Ectodermal cell (in vitro differentiated cells): ENCODE data around the gene SV2C.

ENCODE experiments used
- H3K27ac ChIP-seq: 2 replicates; pipeline ENCODE4 v1.7.0; 2013; ENCODE audit warnings: mild to moderate bottlenecking, low read depth, low read length; ENCODE audit not compliant: insufficient read depth, poor library complexity, severe bottlenecking
- H3K27me3 ChIP-seq: 2 replicates; pipeline ENCODE4 v1.7.0; 2013; ENCODE audit warnings: mild to moderate bottlenecking, low read length; ENCODE audit not compliant: insufficient read depth, control insufficient read depth, poor library complexity, severe bottlenecking
- H3K36me3 ChIP-seq: one replicate; pipeline ENCODE4 v1.7.0; 2013; ENCODE audit warnings: low read length; ENCODE audit not compliant: control insufficient read depth, insufficient read depth
- H3K4me1 ChIP-seq: one replicate; pipeline ENCODE4 v1.7.0; 2013; ENCODE audit warnings: low read length; ENCODE audit not compliant: control insufficient read depth, insufficient read depth
- H3K4me3 ChIP-seq: 2 replicates; pipeline ENCODE4 v1.7.0; 2013; ENCODE audit warnings: low read depth, low read length, control low read depth; ENCODE audit not compliant: insufficient read depth
- H3K9me3 ChIP-seq: 2 replicates; pipeline ENCODE4 v1.7.0; 2013; ENCODE audit warnings: mild to moderate bottlenecking, low read length, moderate library complexity; ENCODE audit not compliant: control insufficient read depth
- WGBS, 2 experiments: methylation state at CpG; one replicate each; pipeline ENCODE4 v1.1.7; 2013; ENCODE audit warnings: missing lambda C conversion rate in 2 of 2; 5-methylcytosine and 5-hydroxymethylcytosine counted together

Gene SV2C

GRCh38 chr5:76099756-76100155 is 16.6 kb downstream of the SV2C start:
- WGBS, 2 experiments: no CpG with 5 or more reads among the region's 1 CpG
- H3K4me3 ChIP-seq: no peak overlapping the region

GRCh38 chr5:76104027-76104426 is 20.8 kb downstream of the SV2C start:
- no peaks in the 10 kb centered on the region for H3K36me3 ChIP-seq
- WGBS, 2 experiments: 0 to 8% methylated on average over 2 of the region's 2 CpGs
- H3K9me3 ChIP-seq: no peaks in the 10 kb centered on the region
- H3K4me3 ChIP-seq: no peak overlapping the region
- no peak overlapping the region for H3K27ac ChIP-seq
- H3K27me3 ChIP-seq: no peaks in the 10 kb centered on the region
- H3K4me1 ChIP-seq: no peaks in the 10 kb centered on the region

More at GRCh38 chr5:76099756-76100155, 16.6 kb downstream of the SV2C start:
- Histone ChIP-seq H3K27ac (no peak overlapping the region), H3K27me3 (no peaks in the 10 kb centered on the region), H3K4me1 (no peaks in the 10 kb centered on the region), H3K36me3 (no peaks in the 10 kb centered on the region), H3K9me3 (no peaks in the 10 kb centered on the region)

GRCh38 chr5:76106149-76106548 is 23.0 kb downstream of the SV2C start:
- 79 to 84% methylated on average over 3 of the region's 3 CpGs for WGBS, 2 experiments
- Histone ChIP-seq H3K4me1 (no peaks in the 10 kb centered on the region), H3K9me3 (no peaks in the 10 kb centered on the region), H3K27ac (no peak overlapping the region), H3K27me3 (no peaks in the 10 kb centered on the region), H3K36me3 (no peaks in the 10 kb centered on the region), H3K4me3 (no peak overlapping the region)

DNA sequence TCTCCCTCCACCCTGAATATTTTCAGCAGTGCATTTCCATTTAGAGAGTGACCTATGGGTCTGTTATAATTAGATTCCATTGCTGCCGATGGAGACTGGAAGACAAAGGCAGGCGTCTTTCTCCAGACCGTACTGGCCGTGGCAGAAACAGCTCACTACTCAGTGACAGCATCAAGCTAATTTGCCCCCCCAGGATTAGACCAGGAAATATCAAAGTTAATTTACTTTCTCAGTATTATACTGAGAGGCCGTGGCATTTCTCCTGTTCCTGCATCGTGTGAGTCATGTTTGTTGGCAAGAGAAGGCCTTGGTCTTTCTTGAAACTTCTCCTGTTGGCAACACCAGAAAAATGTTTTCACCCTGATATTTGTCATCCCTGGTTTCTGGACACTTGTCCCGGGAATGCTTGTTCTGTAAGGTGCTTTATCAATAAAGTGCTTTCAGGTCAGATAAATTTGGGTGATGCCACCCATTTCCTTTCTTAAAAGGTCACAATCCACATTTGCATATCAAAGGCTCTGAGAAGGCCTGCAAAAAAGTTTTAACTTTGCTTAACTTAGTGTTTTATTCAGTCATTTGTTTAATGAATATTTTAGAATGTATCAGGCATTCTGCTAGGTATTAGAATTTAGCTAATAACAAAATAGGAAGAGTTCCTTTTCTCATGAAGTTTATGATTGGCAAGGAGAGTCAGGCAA is 28.4 kb downstream of the SV2C start:
- Histone ChIP-seq H3K4me1 (peaks cover 29% of the 10 kb centered on the region), H3K27ac (no peak overlapping the region), H3K9me3 (no peaks in the 10 kb centered on the region), H3K4me3 (no peak overlapping the region), H3K36me3 (no peaks in the 10 kb centered on the region), H3K27me3 (no peaks in the 10 kb centered on the region)
- WGBS, 2 experiments: 73 to 78% methylated on average over 7 of the region's 7 CpGs

DNA sequence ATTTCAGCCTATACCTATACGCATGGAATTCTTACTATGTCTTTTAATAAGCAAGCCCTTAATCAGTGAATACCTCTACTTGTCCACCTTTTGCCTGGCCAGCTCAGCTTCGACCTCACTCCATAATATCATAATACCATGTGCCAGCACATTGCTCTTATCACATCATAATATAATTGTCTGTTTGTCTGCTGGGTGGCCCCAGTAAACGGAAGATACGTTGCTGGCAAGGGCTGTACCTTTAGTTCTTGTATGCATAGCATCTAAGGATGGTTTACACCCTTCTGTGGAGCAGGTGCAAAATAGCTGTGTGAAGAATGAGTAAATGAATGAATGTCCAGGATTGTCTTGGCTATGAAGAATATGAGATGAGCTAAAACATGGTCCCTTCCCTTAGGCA is 29.9 kb downstream of the SV2C start:
- no peak overlapping the region for H3K4me3 ChIP-seq
- WGBS, 2 experiments: 93 to 94% methylated on average over 4 of the region's 4 CpGs
- no peaks in the 10 kb centered on the region for H3K27me3 ChIP-seq
- H3K36me3 ChIP-seq: no peaks in the 10 kb centered on the region
- H3K4me1 ChIP-seq: peaks cover 29% of the 10 kb centered on the region
- H3K9me3 ChIP-seq: no peaks in the 10 kb centered on the region
- H3K27ac ChIP-seq: no peak overlapping the region

GRCh38 chr5:76114179-76114851 is 31.1 kb downstream of the SV2C start:
- H3K4me3 ChIP-seq: no peak overlapping the region
- 25 to 39% methylated on average over 3 to 5 of the region's 5 CpGs for WGBS, 2 experiments

GRCh38 chr5:76125346-76125745 is 42.2 kb downstream of the SV2C start:
- no peak overlapping the region for H3K27ac ChIP-seq
- H3K27me3 ChIP-seq: no peaks in the 10 kb centered on the region
- no peaks in the 10 kb centered on the region for H3K4me1 ChIP-seq

More at GRCh38 chr5:76114179-76114851, 31.1 kb downstream of the SV2C start:
- H3K27me3 ChIP-seq: no peaks in the 10 kb centered on the region
- H3K4me1 ChIP-seq: peaks cover 29% of the 10 kb centered on the region
- H3K9me3 ChIP-seq: no peaks in the 10 kb centered on the region
- no peaks in the 10 kb centered on the region for H3K36me3 ChIP-seq
- peak overlapping the region; percentile 85 for H3K27ac ChIP-seq

GRCh38 chr5:76125888-76126287 is 42.7 kb downstream of the SV2C start:
- Histone ChIP-seq H3K36me3 (no peaks in the 10 kb centered on the region), H3K27ac (no peak overlapping the region), H3K4me1 (no peaks in the 10 kb centered on the region), H3K27me3 (no peaks in the 10 kb centered on the region), H3K9me3 (no peaks in the 10 kb centered on the region), H3K4me3 (no peak overlapping the region)
- 92 to 96% methylated on average over 3 of the region's 3 CpGs for WGBS, 2 experiments

More at GRCh38 chr5:76125346-76125745, 42.2 kb downstream of the SV2C start:
- Histone ChIP-seq H3K4me3 (no peak overlapping the region), H3K36me3 (no peaks in the 10 kb centered on the region), H3K9me3 (no peaks in the 10 kb centered on the region)

- no peaks in the 10 kb centered on the region for H3K4me1 ChIP-seq
- no peak overlapping the region for H3K4me3 ChIP-seq
- no peaks in the 10 kb centered on the region for H3K36me3 ChIP-seq
- H3K27me3 ChIP-seq: no peaks in the 10 kb centered on the region
- no peaks in the 10 kb centered on the region for H3K9me3 ChIP-seq
- 90 to 91% methylated on average over 1 of the region's 1 CpG for WGBS, 2 experiments
- H3K27ac ChIP-seq: no peak overlapping the region
Measured at GRCh38 chr5:76134003-76134402, 50.8 kb downstream of the SV2C start.

GRCh38 chr5:76134646-76135045 is 51.5 kb downstream of the SV2C start:
- Histone ChIP-seq H3K4me3 (no peak overlapping the region), H3K4me1 (no peaks in the 10 kb centered on the region), H3K27ac (no peak overlapping the region), H3K27me3 (no peaks in the 10 kb centered on the region), H3K9me3 (no peaks in the 10 kb centered on the region), H3K36me3 (no peaks in the 10 kb centered on the region)
- WGBS, 2 experiments: 94 to 95% methylated on average over 1 of the region's 1 CpG
